Psoas muscle (tissue), 8 donors: Measurements from ENCODE around the gene SPTB. TPM values are rescaled to one million over a fixed set of nuclear protein-coding genes. Genes with fewer than 3 reads are reported as not detected.

ENCODE experiments used
- ATAC-seq, 4 donors: fragments of 200-7000 bp; cut with Tn5 transposase; one replicate each; pipeline ENCODE4 v1.9.1; 2020; ENCODE audit warnings: moderate library complexity in 3 of 4, mild to moderate bottlenecking in 2 of 4
- DNase-seq, 2 donors: peaks; one replicate each; pipeline ENCODE4 v3.0.0-alpha.2; 2020
- H3K27ac ChIP-seq: fragments of 200-600 bp; one replicate; pipeline ENCODE4 v1.8.0; 2022
- H3K27me3 ChIP-seq, 3 donors: fragments of 200-600 bp in 1 of 3; one replicate each; pipeline versions ENCODE4 v1.6.1 to v1.8.0; 2013 to 2022; ENCODE audit warnings: low read length in 2 of 3, mild to moderate bottlenecking in 2 of 3, moderate library complexity in 1 of 3; ENCODE audit not compliant: insufficient read depth in 3 of 3
- H3K36me3 ChIP-seq, 2 donors: fragments of 200-600 bp in 1 of 2; one replicate each; pipeline versions ENCODE4 v1.6.1 to v1.8.0; 2013 to 2022; ENCODE audit warnings: low read depth in 1 of 2, mild to moderate bottlenecking in 1 of 2, moderate library complexity in 1 of 2; ENCODE audit not compliant: insufficient read depth in 1 of 2
- H3K4me1 ChIP-seq: fragments of 200-600 bp; one replicate; pipeline ENCODE4 v1.8.0; 2022
- H3K4me3 ChIP-seq: fragments of 200-600 bp; one replicate; pipeline ENCODE4 v1.8.0; 2022; ENCODE audit warnings: mild to moderate bottlenecking
- H3K9me3 ChIP-seq: fragments of 200-600 bp; one replicate; pipeline ENCODE4 v1.8.0; 2022
- WGBS, 3 donors: extraction: QIAGEN DNeasy Blood & Tissue Kit; methylation state at CpG; one replicate each; pipeline versions ENCODE4 v1.1.6 to v1.1.7; 2013; 5-methylcytosine and 5-hydroxymethylcytosine counted together
- intact Hi-C, 2 donors: fragments of 100-400 bp; cut with DNase I; formaldehyde crosslinking; loops; one replicate each; pipeline versions ENCODE4 v1.11.0 to v1.14.2; 2022
- polyA plus RNA-seq, 3 donors: library from polyadenylated mRNA; stranded (reverse); fragments of 200-250 nt; gene quantifications; one replicate each; pipeline ENCODE4 v1.2.3, GENCODE V29; 2013
- total RNA-seq, 4 donors: library from RNA; stranded (reverse); fragmentation: NEBNext Ultra II Directional in 2 of 4; extraction: Animal tissue kit (Norgen Biotek cat#: 25700) in 2 of 4; gene quantifications; one replicate each; pipeline versions ENCODE4 v1.2.1 to v1.2.4, GENCODE V29; 2021 to 2023
- TF ChIP-seq, protein P1 (sequence below): fragments of 200-600 bp; IDR thresholded peaks from one replicate; pipeline ENCODE4 v1.8.0; 2022; ENCODE audit warnings: antibody characterized with exemption
- donor health status: healthy with polysubstance abuse.
- donor health status: DM: no; HTN: no; CAD: no; lungs with moderate emphysema.
- donor health status: Bipolar disorder and iron deficiency.
- donor health status: healthy.
- donor health status: DM: yes; HTN: yes; CAD: no.
- donor health status: DM: no; HTN: no; CAD: no.
- donor health status: DM: no; HTN: no; CAD: no.
- donor health status: DM: yes; HTN: yes; CAD: no.

Gene SPTB
- total and polyA plus RNA-seq, 7 donors, result 43.4 to 540 (median 374) TPM

DNA sequence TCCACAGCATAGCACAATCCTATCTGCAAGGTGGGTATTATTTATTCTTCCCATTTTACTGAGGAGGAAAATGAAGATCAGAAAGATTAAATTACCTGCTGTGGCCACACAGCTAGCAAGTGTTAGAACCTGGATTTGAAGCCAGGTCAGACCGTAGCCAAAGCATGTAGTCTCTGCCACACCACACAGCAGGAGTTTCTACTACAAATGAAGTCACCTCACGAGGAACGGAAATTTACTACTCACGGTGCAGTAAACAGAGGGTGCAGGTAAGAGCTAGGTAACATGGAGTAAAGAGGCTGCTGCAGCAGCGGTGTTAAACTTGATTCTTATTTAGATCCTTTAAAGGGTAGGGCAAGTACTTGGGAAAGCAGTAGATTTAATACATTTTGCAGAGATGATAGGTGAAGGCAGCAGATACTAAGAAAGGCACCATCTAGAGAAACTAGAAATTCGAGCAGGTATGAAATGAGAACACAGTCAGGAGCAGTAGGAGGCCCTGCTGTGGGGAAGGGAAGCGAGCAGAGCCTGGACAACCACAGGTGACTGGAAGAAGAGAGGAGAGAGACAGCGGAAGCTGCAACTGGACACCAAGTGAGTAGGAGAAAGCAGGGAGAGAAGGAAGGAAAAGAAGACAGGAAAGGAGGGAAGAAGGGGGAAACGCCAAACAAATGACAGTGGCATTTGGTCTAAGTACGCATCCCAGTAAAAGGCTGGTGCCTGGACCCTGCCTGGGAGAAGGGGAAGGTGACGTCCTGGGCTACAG, 21.5 kb downstream of the SPTB start:
- peaks cover 0 to 13% of the 10 kb centered on the region in 2 donors for H3K36me3 ChIP-seq
- ATAC-seq (no peak), DNase-seq (no peak)
- TF ChIP-seq, protein P1, sequence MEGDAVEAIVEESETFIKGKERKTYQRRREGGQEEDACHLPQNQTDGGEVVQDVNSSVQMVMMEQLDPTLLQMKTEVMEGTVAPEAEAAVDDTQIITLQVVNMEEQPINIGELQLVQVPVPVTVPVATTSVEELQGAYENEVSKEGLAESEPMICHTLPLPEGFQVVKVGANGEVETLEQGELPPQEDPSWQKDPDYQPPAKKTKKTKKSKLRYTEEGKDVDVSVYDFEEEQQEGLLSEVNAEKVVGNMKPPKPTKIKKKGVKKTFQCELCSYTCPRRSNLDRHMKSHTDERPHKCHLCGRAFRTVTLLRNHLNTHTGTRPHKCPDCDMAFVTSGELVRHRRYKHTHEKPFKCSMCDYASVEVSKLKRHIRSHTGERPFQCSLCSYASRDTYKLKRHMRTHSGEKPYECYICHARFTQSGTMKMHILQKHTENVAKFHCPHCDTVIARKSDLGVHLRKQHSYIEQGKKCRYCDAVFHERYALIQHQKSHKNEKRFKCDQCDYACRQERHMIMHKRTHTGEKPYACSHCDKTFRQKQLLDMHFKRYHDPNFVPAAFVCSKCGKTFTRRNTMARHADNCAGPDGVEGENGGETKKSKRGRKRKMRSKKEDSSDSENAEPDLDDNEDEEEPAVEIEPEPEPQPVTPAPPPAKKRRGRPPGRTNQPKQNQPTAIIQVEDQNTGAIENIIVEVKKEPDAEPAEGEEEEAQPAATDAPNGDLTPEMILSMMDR, result no peak
- H3K4me3 ChIP-seq, result no peak overlapping the region
- H3K4me1 ChIP-seq, result peaks cover 68% of the 10 kb centered on the region
- WGBS, 3 donors, result 44 to 63% (median 44%) methylated on average over 11 of the region's 11 CpGs
- no peaks in the 10 kb centered on the region for H3K9me3 ChIP-seq
- intact Hi-C loops, result no loop called here
- peak overlapping the region; percentile 89 for H3K27ac ChIP-seq
- no peaks in the 10 kb centered on the region for H3K27me3 ChIP-seq

DNA sequence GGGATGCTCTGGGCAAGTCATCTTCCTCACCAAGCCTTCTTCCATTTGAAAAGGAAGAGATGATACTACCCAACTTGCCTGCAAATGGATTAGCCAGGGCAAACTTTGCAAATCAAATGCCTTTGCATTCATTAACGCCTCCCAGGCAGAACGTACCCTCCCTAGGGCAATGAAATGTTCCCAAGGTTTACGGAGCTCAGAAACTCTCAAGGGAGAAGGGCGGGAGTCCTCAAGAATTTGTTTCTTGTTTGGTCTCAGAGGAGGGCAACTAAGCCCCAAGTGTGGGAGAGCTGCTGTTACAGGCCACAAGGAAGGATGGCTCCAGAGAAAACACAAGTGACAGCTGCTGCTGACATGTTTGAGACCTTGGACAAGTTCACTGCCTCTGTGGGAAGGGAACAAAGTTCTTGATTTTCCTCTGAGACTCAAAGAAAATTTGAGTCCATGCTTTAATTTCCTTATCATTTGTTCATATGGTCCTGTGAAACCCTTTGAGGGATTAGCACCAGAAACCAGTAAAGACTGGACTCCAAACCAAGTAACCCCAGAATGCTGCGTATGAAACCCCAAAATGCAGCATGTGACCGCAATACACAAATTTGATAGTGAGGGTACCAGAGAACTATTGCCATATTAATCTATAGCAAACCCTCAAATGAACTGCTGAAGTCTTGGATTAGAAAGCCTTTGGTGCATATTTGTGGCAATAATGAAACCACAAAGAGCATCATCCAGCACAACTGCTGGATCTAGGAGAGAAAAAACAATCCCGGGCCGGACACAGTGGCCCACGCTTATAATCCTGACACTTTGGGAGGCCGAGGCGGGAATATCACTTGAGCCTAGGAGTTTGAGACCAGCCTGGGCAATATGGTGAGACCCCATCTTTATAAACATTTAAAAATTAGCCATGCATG, 22.9 kb downstream of the SPTB start:
- no peaks in the 10 kb centered on the region for H3K9me3 ChIP-seq
- peaks cover 67% of the 10 kb centered on the region for H3K4me1 ChIP-seq
- no peaks in the 10 kb centered on the region for H3K27me3 ChIP-seq
- no peak for DNase-seq
- 69 to 77% (median 73%) methylated on average over 11 of the region's 11 CpGs for WGBS, 3 donors
- intact Hi-C loops, result no loop called here
- H3K36me3 ChIP-seq, result peaks cover 0 to 16% of the 10 kb centered on the region in 2 donors
- TF ChIP-seq, protein P1, result no peak
- peak overlapping the region; percentile 89 for H3K27ac ChIP-seq
- ATAC-seq, result no peak
- no peak overlapping the region for H3K4me3 ChIP-seq

DNA sequence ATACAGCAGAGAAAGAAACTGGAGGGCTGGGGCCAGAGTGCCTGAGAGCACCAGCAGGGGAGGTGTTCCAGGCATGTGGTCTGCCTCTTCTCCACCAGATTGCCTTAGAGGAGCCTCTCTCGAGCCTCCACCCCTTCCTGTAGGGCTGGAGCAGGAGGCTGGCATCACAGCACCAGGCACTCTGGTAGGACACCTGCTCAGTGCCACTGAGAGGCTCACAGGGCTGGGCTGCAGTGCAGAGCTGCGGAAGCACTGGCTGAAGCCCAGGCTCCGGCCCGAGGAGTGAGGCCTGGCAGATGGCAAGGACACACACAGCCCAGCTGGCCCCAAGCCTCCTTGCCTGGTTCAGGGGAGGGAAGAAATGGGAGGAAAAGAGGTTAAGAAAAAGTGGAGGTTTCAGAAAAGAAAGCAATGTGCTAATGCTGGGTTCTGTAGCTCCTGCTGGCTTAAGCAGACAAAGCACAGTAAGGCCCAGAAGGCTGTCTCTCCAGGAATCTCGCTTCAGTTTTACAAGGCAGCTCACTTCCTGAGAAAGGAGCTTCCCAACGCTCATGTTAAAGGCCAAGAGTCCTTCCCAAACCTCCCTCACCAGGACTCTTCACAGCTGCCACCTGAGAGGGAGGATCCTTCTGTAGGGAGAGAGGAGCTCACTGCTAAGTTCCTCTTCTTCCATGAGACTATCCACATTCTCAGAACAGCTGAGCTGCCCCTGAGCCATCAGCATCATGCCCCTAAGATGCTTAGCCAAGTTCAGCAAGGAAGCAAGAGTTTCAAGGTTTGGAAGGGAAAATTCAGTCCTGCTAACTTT, 23.8 kb downstream of the SPTB start:
- peak overlapping the region; percentile 89 for H3K27ac ChIP-seq

More for the DNA sequence above, 23.8 kb downstream of the SPTB start:
- no peaks in the 10 kb centered on the region for H3K27me3 ChIP-seq
- intact Hi-C loops, result no loop called here
- H3K4me1 ChIP-seq, result peaks cover 66% of the 10 kb centered on the region
- DNase-seq (peak; percentile 62 to 64), ATAC-seq (peak; percentile 73 to 81 (median 80))
- no peaks in the 10 kb centered on the region for H3K9me3 ChIP-seq
- 21 to 26% (median 21%) methylated on average over 6 of the region's 6 CpGs for WGBS, 3 donors
- peak overlapping the region; percentile 9 for H3K4me3 ChIP-seq
- TF ChIP-seq, protein P1, result no peak
- peaks cover 0 to 14% of the 10 kb centered on the region in 2 donors for H3K36me3 ChIP-seq
